Neural cell (in vitro differentiated cells): ENCODE results near the gene KRTAP4-5. TPM values are rescaled to one million over a fixed set of nuclear protein-coding genes. Genes with fewer than 3 reads are reported as not detected.

Experiments
- H2AFZ ChIP-seq: fragments of 200-600, 300-800 bp; sonication (generic), shearing (Covaris generic); 2 replicates; pipeline ENCODE4 v1.6.0; 2014; ENCODE audit warnings: low read depth, mild to moderate bottlenecking, antibody characterized with exemption, low read length, moderate library complexity
- H3F3A ChIP-seq: fragments of 200-600 bp; shearing (Covaris generic); 2 replicates; pipeline ENCODE4 v1.6.1; 2016; ENCODE audit warnings: mild to moderate bottlenecking, moderate library complexity, mixed read lengths, antibody characterized with exemption, low read length; ENCODE audit not compliant: insufficient read depth, poor library complexity, severe bottlenecking
- H3K27ac ChIP-seq: fragments of 200-600, 300-800 bp; sonication (generic), shearing (Covaris generic); 2 replicates; pipeline ENCODE4 v1.5.1; 2014; ENCODE audit warnings: mild to moderate bottlenecking, low read length, moderate library complexity
- H3K27me3 ChIP-seq: fragments of 300-800, 200-600 bp; sonication (generic), shearing (Covaris generic); 2 replicates; pipeline ENCODE4 v1.6.0; 2014; ENCODE audit warnings: mild to moderate bottlenecking, low read depth, low read length, moderate library complexity; ENCODE audit not compliant: insufficient read depth
- H3K36me3 ChIP-seq: fragments of 300-800, 200-600 bp; sonication (generic), shearing (Covaris generic); 2 replicates; pipeline ENCODE4 v1.5.1; 2014; ENCODE audit warnings: mild to moderate bottlenecking, antibody characterized with exemption, low read length, moderate library complexity; ENCODE audit not compliant: insufficient read depth
- H3K4me2 ChIP-seq: fragments of 300-800, 200-600 bp; sonication (generic), shearing (Covaris generic); 2 replicates; pipeline ENCODE4 v1.6.0; 2014; ENCODE audit warnings: mild to moderate bottlenecking, low read length
- H3K4me3 ChIP-seq: fragments of 300-800, 200-600 bp; sonication (generic), shearing (Covaris generic); 2 replicates; pipeline ENCODE4 v1.5.1; 2014; ENCODE audit warnings: mild to moderate bottlenecking, low read length, moderate library complexity
- H3K79me2 ChIP-seq: fragments of 200-600 bp; shearing (Covaris generic); replicated peaks from 2 replicates; pipeline ENCODE4 v1.6.0; 2014; ENCODE audit warnings: mild to moderate bottlenecking, low read length, moderate library complexity; ENCODE audit not compliant: insufficient read depth
- H3K9ac ChIP-seq: fragments of 300-800, 200-600 bp; sonication (generic), shearing (Covaris generic); 2 replicates; pipeline ENCODE4 v1.6.1; 2016; ENCODE audit warnings: mild to moderate bottlenecking, low read length, mixed read lengths
- H3K9me2 ChIP-seq: fragments of 200-600 bp; shearing (Covaris generic); 2 replicates; pipeline ENCODE4 v1.6.1; 2016; ENCODE audit warnings: mild to moderate bottlenecking, low read length, mixed read lengths; ENCODE audit not compliant: insufficient read depth
- H3K9me3 ChIP-seq: fragments of 200-600, 300-800 bp; sonication (generic), shearing (Covaris generic); 2 replicates; pipeline ENCODE4 v1.6.1; 2016; ENCODE audit warnings: mild to moderate bottlenecking, mixed run types, low read length, moderate library complexity, mixed read lengths
- H4K20me1 ChIP-seq: fragments of 200-600 bp; shearing (Covaris generic); 2 replicates; pipeline ENCODE4 v1.6.1; 2016; ENCODE audit warnings: mild to moderate bottlenecking, mixed run types; ENCODE audit not compliant: insufficient read depth
- EP300 ChIP-seq: fragments of 450-650 bp; conservative IDR thresholded peaks from 2 replicates; pipeline ENCODE4 v1.6.1; 2014; ENCODE audit warnings: antibody characterized with exemption, mild to moderate bottlenecking, moderate library complexity; ENCODE audit not compliant: poor library complexity, severe bottlenecking
- EZH2 ChIP-seq: fragments of 200-600, 300-800 bp; shearing (Covaris generic), sonication (generic); IDR thresholded peaks from 2 replicates; pipeline ENCODE4 v1.6.1; 2014; ENCODE audit warnings: antibody characterized with exemption, low read length, borderline replicate concordance, mild to moderate bottlenecking; ENCODE audit not compliant: insufficient read depth, poor library complexity, severe bottlenecking
- MXI1 ChIP-seq: fragments of 450-650 bp; conservative IDR thresholded peaks from 2 replicates; pipeline ENCODE4 v1.6.1; 2014; ENCODE audit warnings: antibody characterized with exemption, mild to moderate bottlenecking; ENCODE audit not compliant: poor library complexity, severe bottlenecking
- POLR2AphosphoS5 ChIP-seq: IDR thresholded peaks from 2 replicates; pipeline ENCODE4 v1.6.1; 2012
- RAD21 ChIP-seq: fragments of 450-650 bp; conservative IDR thresholded peaks from 2 replicates; pipeline ENCODE4 v1.6.1; 2014; ENCODE audit warnings: antibody characterized with exemption, mild to moderate bottlenecking, moderate library complexity
- SMC3 ChIP-seq: fragments of 450-650 bp; conservative IDR thresholded peaks from 2 replicates; pipeline ENCODE4 v1.6.1; 2014; ENCODE audit warnings: antibody characterized with exemption, mild to moderate bottlenecking, moderate library complexity; ENCODE audit not compliant: poor library complexity
- TAF1 ChIP-seq: IDR thresholded peaks from 2 replicates; pipeline ENCODE4 v1.6.1; 2012; ENCODE audit warnings: low read depth
- polyA plus RNA-seq: library from polyadenylated mRNA; depleted of rRNA; stranded (reverse); fragments of >200 nt; gene quantifications from 2 replicates; pipeline ENCODE4 v1.2.3, GENCODE V29; 2014
- TF ChIP-seq, protein P1 (sequence below): IDR thresholded peaks from 2 replicates; pipeline ENCODE4 v1.6.1; 2012; ENCODE audit warnings: borderline replicate concordance
- TF ChIP-seq, protein P2 (sequence below): fragments of 450-650 bp; IDR thresholded peaks from 2 replicates; pipeline ENCODE4 v1.5.1; 2014; ENCODE audit warnings: antibody characterized with exemption, mild to moderate bottlenecking, moderate library complexity; ENCODE audit not compliant: poor library complexity, severe bottlenecking

The KRTAP4-5 gene
- polyA plus RNA-seq, 1 donor from 2014 or later = not detected

DNA sequence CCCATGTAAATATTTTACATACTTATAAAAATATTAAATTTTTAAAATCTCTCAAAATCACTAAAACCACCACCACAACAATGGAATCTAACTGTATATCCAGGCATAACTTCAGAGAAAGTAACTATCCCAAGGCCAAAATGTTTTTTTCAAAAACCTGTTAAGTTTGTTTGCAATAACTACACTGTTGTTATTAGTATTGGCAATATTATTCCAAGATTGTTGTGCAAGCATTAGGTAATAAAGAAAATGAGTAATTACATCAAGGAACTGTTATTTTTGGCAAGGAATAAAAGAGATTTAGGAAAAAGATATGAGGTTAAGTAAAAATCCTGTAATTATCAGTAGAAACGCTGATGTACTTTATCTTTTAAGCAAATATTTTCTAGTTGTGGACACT, 22.3 kb downstream of the KRTAP4-5 start:
- Histone ChIP-seq H3K36me3 (no peaks in the 10 kb centered on the region), H3K9me3 (no peaks in the 10 kb centered on the region), H3K27me3 (no peaks in the 10 kb centered on the region), H3K27ac (no peak overlapping the region), H2AFZ (no peak overlapping the region), H3K4me3 (no peak overlapping the region), H3K4me2 (no peak overlapping the region), H3K9ac (no peak overlapping the region), H3K79me2 (no peaks in the 10 kb centered on the region), H4K20me1 (no peaks in the 10 kb centered on the region), H3K9me2 (no peaks in the 10 kb centered on the region), H3F3A (no peaks in the 10 kb centered on the region)
- TF ChIP-seq, protein P1, sequence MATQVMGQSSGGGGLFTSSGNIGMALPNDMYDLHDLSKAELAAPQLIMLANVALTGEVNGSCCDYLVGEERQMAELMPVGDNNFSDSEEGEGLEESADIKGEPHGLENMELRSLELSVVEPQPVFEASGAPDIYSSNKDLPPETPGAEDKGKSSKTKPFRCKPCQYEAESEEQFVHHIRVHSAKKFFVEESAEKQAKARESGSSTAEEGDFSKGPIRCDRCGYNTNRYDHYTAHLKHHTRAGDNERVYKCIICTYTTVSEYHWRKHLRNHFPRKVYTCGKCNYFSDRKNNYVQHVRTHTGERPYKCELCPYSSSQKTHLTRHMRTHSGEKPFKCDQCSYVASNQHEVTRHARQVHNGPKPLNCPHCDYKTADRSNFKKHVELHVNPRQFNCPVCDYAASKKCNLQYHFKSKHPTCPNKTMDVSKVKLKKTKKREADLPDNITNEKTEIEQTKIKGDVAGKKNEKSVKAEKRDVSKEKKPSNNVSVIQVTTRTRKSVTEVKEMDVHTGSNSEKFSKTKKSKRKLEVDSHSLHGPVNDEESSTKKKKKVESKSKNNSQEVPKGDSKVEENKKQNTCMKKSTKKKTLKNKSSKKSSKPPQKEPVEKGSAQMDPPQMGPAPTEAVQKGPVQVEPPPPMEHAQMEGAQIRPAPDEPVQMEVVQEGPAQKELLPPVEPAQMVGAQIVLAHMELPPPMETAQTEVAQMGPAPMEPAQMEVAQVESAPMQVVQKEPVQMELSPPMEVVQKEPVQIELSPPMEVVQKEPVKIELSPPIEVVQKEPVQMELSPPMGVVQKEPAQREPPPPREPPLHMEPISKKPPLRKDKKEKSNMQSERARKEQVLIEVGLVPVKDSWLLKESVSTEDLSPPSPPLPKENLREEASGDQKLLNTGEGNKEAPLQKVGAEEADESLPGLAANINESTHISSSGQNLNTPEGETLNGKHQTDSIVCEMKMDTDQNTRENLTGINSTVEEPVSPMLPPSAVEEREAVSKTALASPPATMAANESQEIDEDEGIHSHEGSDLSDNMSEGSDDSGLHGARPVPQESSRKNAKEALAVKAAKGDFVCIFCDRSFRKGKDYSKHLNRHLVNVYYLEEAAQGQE = no peak
- TF ChIP-seq MXI1 = no peak
- no peak for TF ChIP-seq EP300
- TF ChIP-seq SMC3 = no peak
- TF ChIP-seq, protein P2, sequence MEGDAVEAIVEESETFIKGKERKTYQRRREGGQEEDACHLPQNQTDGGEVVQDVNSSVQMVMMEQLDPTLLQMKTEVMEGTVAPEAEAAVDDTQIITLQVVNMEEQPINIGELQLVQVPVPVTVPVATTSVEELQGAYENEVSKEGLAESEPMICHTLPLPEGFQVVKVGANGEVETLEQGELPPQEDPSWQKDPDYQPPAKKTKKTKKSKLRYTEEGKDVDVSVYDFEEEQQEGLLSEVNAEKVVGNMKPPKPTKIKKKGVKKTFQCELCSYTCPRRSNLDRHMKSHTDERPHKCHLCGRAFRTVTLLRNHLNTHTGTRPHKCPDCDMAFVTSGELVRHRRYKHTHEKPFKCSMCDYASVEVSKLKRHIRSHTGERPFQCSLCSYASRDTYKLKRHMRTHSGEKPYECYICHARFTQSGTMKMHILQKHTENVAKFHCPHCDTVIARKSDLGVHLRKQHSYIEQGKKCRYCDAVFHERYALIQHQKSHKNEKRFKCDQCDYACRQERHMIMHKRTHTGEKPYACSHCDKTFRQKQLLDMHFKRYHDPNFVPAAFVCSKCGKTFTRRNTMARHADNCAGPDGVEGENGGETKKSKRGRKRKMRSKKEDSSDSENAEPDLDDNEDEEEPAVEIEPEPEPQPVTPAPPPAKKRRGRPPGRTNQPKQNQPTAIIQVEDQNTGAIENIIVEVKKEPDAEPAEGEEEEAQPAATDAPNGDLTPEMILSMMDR = no peak
- TF ChIP-seq RAD21 = no peak
- TF ChIP-seq TAF1 = no peak
- no peak for TF ChIP-seq POLR2AphosphoS5
- TF ChIP-seq EZH2 = no peak

GRCh38 chr17:41126412-41126811, 23.2 kb downstream of the KRTAP4-5 start:
- H3K4me2 ChIP-seq = no peak overlapping the region
- H3K79me2 ChIP-seq = no peaks in the 10 kb centered on the region
- H3K27me3 ChIP-seq = no peaks in the 10 kb centered on the region
- no peak overlapping the region for H3K9ac ChIP-seq
- no peak overlapping the region for H2AFZ ChIP-seq
- no peak overlapping the region for H3K27ac ChIP-seq
- H3K4me3 ChIP-seq = no peak overlapping the region
- no peaks in the 10 kb centered on the region for H3K9me3 ChIP-seq
- no peaks in the 10 kb centered on the region for H3K36me3 ChIP-seq
- no peak for TF ChIP-seq POLR2AphosphoS5
- TF ChIP-seq MXI1 = no peak
- TF ChIP-seq, protein P1 = no peak
- TF ChIP-seq, protein P2 = no peak
- TF ChIP-seq EP300 = no peak
- no peaks in the 10 kb centered on the region for H3F3A ChIP-seq
- H4K20me1 ChIP-seq = no peaks in the 10 kb centered on the region
- H3K9me2 ChIP-seq = no peaks in the 10 kb centered on the region
